ENCODE data around the gene ZSCAN31. TPM values are rescaled to one million over a fixed set of nuclear protein-coding genes. Genes with fewer than 3 reads are reported as not detected.
A peak's percentile ranks its signal among the peaks of the same experiment; 100 is the strongest.

ZSCAN31 gene
- total RNA-seq, 4 donors from 2014 or later, result 9.0 to 28.3 (median 17.0) TPM

- WGBS, 2 donors (ENCODE audit: low coverage in 1 of 2), result 40 to 53% methylated on average over 6 to 12 of the region's 12 CpGs
- intact Hi-C loops (cut with DNase I; ENCODE audit: low total_unique reads) (loop anchor here (10.0 kb wide), 1 partner anchor 50 kb away; the partner anchor contains the start of gene PGBD1), in situ Hi-C loops (cut with MboI; ENCODE audit: low pct_ligation_motif_present in 1 of 4, low pct_unique_long_range_greater_than_20kb in 1 of 4, low sequenced_read_pairs in 3 of 4) (loop anchor here in 1 of 4 donors (25.0 kb wide), 1 partner anchor 1173 kb away; no protein-coding TSS in a partner anchor)
- Histone ChIP-seq H3K27me3 (no peaks in the 10 kb centered on the region), H3K27ac (peak overlapping the region; percentile 96 to 98 (median 96)), H3K9me3 (peaks cover 0 to 3% of the 10 kb centered on the region in 2 donors), H3K36me3 (no peaks in the 10 kb centered on the region), H3K4me1 (peaks cover 6 to 24% (median 15%) of the 10 kb centered on the region in 4 donors), H3K4me3 (peak overlapping the region in 3 of 4 donors; percentile 59 to 76 (median 67))
- TF ChIP-seq CTCF (IDR thresholded peaks at IDR 0.05), result no peak
- no peak for TF ChIP-seq POLR2A (IDR thresholded peaks at IDR 0.05)
- TF ChIP-seq EP300 (IDR thresholded peaks at IDR 0.05; ENCODE audit: low read depth), result no peak
- no peak for TF ChIP-seq POLR2AphosphoS5 (IDR thresholded peaks at IDR 0.05)
- DNase-seq, result no peak
Observed at GRCh38 chr6:28335040-28335563, 846 bp downstream of the ZSCAN31 start.

- Histone ChIP-seq H3K9me3 (peaks cover 0 to 3% of the 10 kb centered on the region in 2 donors), H3K4me1 (peaks cover 6 to 24% (median 15%) of the 10 kb centered on the region in 4 donors), H3K27me3 (no peaks in the 10 kb centered on the region), H3K27ac (peak overlapping the region; percentile 96 to 98 (median 96)), H3K36me3 (no peaks in the 10 kb centered on the region), H3K4me3 (peak overlapping the region in 3 of 4 donors; percentile 59 to 76 (median 67))
- in situ Hi-C loops (cut with MboI; ENCODE audit: low pct_ligation_motif_present in 1 of 4, low pct_unique_long_range_greater_than_20kb in 1 of 4, low sequenced_read_pairs in 3 of 4) (loop anchor here in 1 of 4 donors (25.0 kb wide), 1 partner anchor 1172 kb away; no protein-coding TSS in a partner anchor), intact Hi-C loops (cut with DNase I; ENCODE audit: low total_unique reads) (loop anchor here (10.0 kb wide), 1 partner anchor 50 kb away; the partner anchor contains the start of gene PGBD1)
- TF ChIP-seq POLR2A (IDR thresholded peaks at IDR 0.05), result no peak
- no peak for TF ChIP-seq EP300 (IDR thresholded peaks at IDR 0.05; ENCODE audit: low read depth)
- no peak for TF ChIP-seq CTCF (IDR thresholded peaks at IDR 0.05)
- TF ChIP-seq POLR2AphosphoS5 (IDR thresholded peaks at IDR 0.05), result no peak
- no peak for DNase-seq
- WGBS, 2 donors (ENCODE audit: low coverage in 1 of 2), result 75 to 81% methylated on average over 6 to 7 of the region's 7 CpGs
Observed at GRCh38 chr6:28334286-28335039, 1.5 kb downstream of the ZSCAN31 start.

DNA sequence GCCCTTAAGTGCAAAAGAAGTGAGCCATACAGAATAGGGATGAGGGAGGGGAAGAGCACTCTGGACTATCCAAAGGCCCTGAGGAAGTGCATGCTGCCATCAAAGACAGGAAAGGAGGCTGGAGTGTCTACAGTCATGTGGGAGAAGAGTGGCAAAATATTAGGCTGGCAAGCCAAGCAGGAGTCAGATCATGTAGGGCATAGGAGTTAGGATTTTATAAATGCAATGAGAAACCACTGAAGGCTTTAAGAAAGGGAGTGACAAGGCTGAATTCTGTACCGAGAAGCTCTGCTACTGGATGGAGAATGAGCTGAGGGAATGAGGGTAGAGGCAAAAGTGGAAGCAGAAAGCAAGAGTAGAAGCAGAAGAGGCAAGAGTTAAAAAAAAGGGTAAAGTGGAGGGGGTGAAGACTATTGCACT, 2.3 kb downstream of the ZSCAN31 start:
- Histone ChIP-seq H3K27ac (peak overlapping the region; percentile 96 to 98 (median 96)), H3K4me1 (peaks cover 6 to 24% (median 15%) of the 10 kb centered on the region in 4 donors), H3K9me3 (peaks cover 0 to 3% of the 10 kb centered on the region in 2 donors), H3K27me3 (no peaks in the 10 kb centered on the region), H3K4me3 (no peak overlapping the region), H3K36me3 (no peaks in the 10 kb centered on the region)
- in situ Hi-C loops (cut with MboI; ENCODE audit: low pct_ligation_motif_present in 1 of 4, low pct_unique_long_range_greater_than_20kb in 1 of 4, low sequenced_read_pairs in 3 of 4), result loop anchor here in 1 of 4 donors (25.0 kb wide), 1 partner anchor 1171 kb away; no protein-coding TSS in a partner anchor
- DNase-seq, result no peak
- WGBS, 2 donors (ENCODE audit: low coverage in 1 of 2), result 91 to 93% methylated on average over 1 of the region's 1 CpG
- no peak for TF ChIP-seq POLR2AphosphoS5 (IDR thresholded peaks at IDR 0.05)
- intact Hi-C loops (cut with DNase I; ENCODE audit: low total_unique reads), result loop anchor here (10.0 kb wide), 1 partner anchor 49 kb away; the partner anchor contains the start of gene PGBD1

GRCh38 chr6:28333047-28333446, 2.9 kb downstream of the ZSCAN31 start:
- no peaks in the 10 kb centered on the region for H3K27me3 ChIP-seq
- H3K36me3 ChIP-seq, result no peaks in the 10 kb centered on the region
- no peak for DNase-seq
- intact Hi-C loops (cut with DNase I; ENCODE audit: low total_unique reads), result loop anchor here (10.0 kb wide), 1 partner anchor 48 kb away; the partner anchor contains the start of gene PGBD1
- WGBS, 2 donors (ENCODE audit: low coverage in 1 of 2), result 90 to 100% methylated on average over 2 of the region's 2 CpGs
- peaks cover 0 to 3% of the 10 kb centered on the region in 2 donors for H3K9me3 ChIP-seq
- in situ Hi-C loops (cut with MboI; ENCODE audit: low pct_ligation_motif_present in 1 of 4, low pct_unique_long_range_greater_than_20kb in 1 of 4, low sequenced_read_pairs in 3 of 4), result loop anchor here in 1 of 4 donors (25.0 kb wide), 1 partner anchor 1171 kb away; no protein-coding TSS in a partner anchor
- no peak overlapping the region for H3K27ac ChIP-seq
- no peak overlapping the region for H3K4me3 ChIP-seq
- H3K4me1 ChIP-seq, result peaks cover 6 to 24% (median 15%) of the 10 kb centered on the region in 4 donors
- TF ChIP-seq EP300 (IDR thresholded peaks at IDR 0.05; ENCODE audit: low read depth) (no peak), POLR2AphosphoS5 (IDR thresholded peaks at IDR 0.05) (no peak), POLR2A (IDR thresholded peaks at IDR 0.05) (no peak), CTCF (IDR thresholded peaks at IDR 0.05) (no peak)
